HUES64 (cell line): ENCODE measurements around the gene EIF4E1B.

ENCODE experiments used
- H3K27ac ChIP-seq: 2 replicates; pipeline ENCODE4 v1.7.0; 2013; ENCODE audit warnings: low read depth, low read length, inconsistent platforms
- H3K27me3 ChIP-seq: 2 replicates; pipeline ENCODE4 v1.6.1; 2013; ENCODE audit warnings: mild to moderate bottlenecking, low read length; ENCODE audit not compliant: insufficient read depth
- H3K36me3 ChIP-seq: 2 replicates; pipeline ENCODE4 v1.6.1; 2013; ENCODE audit warnings: mild to moderate bottlenecking, low read length; ENCODE audit not compliant: insufficient read depth
- H3K4me1 ChIP-seq: 2 replicates; pipeline ENCODE4 v1.6.1; 2013; ENCODE audit warnings: mild to moderate bottlenecking, low read length, moderate library complexity; ENCODE audit not compliant: insufficient read depth
- H3K4me3 ChIP-seq: 2 replicates; pipeline ENCODE4 v1.5.1; 2013; ENCODE audit warnings: mild to moderate bottlenecking, low read length, moderate library complexity
- H3K9ac ChIP-seq: 2 replicates; pipeline ENCODE4 v1.6.1; 2013; ENCODE audit warnings: mild to moderate bottlenecking, low read depth, low read length
- H3K9me3 ChIP-seq: 2 replicates; pipeline ENCODE4 v1.6.1; 2013; ENCODE audit warnings: low read depth, low read length; ENCODE audit not compliant: insufficient read depth
- WGBS: fragments of 150-250, 120-280 bp; methylation state at CpG from one replicate; pipeline ENCODE4 v1.1.7; 2013; ENCODE audit warnings: missing lambda C conversion rate; 5-methylcytosine and 5-hydroxymethylcytosine counted together

EIF4E1B gene

DNA sequence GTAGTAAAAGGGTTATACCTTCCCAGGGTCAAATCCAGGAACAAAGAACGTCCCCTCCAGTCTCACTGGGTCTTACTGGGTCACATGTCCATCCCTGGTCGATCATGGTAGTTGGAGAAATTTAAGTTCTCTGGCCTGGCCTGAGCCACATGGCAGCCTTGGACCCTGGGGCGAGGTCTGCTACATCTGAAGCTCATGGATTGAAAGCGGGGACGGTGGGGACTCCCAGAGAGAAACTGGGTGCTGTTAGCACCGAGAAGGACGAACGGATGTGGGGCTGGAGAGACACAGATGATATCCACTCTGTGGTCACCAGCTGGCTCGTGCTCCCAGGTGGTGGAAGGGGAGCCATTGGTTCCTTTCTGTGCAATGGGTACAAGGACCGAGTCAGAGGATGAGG is 63.7 kb downstream of the EIF4E1B start:
- no peak overlapping the region for H3K4me3 ChIP-seq
- no peaks in the 10 kb centered on the region for H3K9me3 ChIP-seq
- H3K27me3 ChIP-seq: no peaks in the 10 kb centered on the region
- H3K27ac ChIP-seq: no peak overlapping the region
- no peaks in the 10 kb centered on the region for H3K36me3 ChIP-seq
- no peak overlapping the region for H3K9ac ChIP-seq
- WGBS: 94% methylated on average over 10 of the region's 10 CpGs
- H3K4me1 ChIP-seq: peaks cover 32% of the 10 kb centered on the region

DNA sequence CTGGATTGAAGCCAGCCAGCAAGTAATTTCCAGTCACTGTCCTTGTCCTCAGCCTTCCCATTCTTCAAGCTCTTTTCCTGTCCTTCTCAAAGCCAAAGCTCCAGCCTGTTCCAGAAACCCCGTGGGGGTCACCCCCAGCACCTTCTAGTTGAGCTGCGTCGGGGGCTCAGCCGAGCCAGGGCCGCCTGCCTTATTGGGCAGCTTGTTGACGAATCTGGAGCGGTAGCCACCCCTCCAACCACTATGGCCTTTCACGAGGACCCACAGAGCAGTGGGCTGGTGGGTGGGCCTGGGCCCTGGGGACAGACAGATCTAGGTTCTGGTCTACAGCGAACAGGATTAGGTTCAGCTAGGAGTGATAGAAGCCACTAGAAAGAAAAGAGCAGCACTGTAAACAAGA is 64.2 kb downstream of the EIF4E1B start:
- H3K9me3 ChIP-seq: no peaks in the 10 kb centered on the region
- no peak overlapping the region for H3K4me3 ChIP-seq
- no peaks in the 10 kb centered on the region for H3K36me3 ChIP-seq
- H3K4me1 ChIP-seq: peaks cover 32% of the 10 kb centered on the region
- no peak overlapping the region for H3K9ac ChIP-seq
- 92% methylated on average over 9 of the region's 9 CpGs for WGBS
- H3K27ac ChIP-seq: no peak overlapping the region
- H3K27me3 ChIP-seq: no peaks in the 10 kb centered on the region

- H3K4me3 ChIP-seq: no peak overlapping the region
- H3K9ac ChIP-seq: no peak overlapping the region
- no peaks in the 10 kb centered on the region for H3K36me3 ChIP-seq
- H3K27ac ChIP-seq: no peak overlapping the region
- 92% methylated on average over 8 of the region's 8 CpGs for WGBS
- H3K4me1 ChIP-seq: peaks cover 32% of the 10 kb centered on the region
- no peaks in the 10 kb centered on the region for H3K9me3 ChIP-seq
- H3K27me3 ChIP-seq: no peaks in the 10 kb centered on the region
These were observed 64.6 kb downstream of the EIF4E1B start for GRCh38 chr5:176695073-176695472.
